ENCODE data around the gene ZNF396.
A peak's percentile ranks its signal among the peaks of the same experiment; 100 is the strongest.

Gene ZNF396

GRCh38 chr18:35376742-35377695 is at the start of gene ZNF396:
Gene ZNF396, minus strand, starts transcription at chr18:35377337. Its CDS starts 3,045 bp downstream, at chr18:35374292.
- DNase-seq (ENCODE audit: low read depth in 3 of 3): peak; percentile 49 to 72 (median 57)

- no peak for DNase-seq (ENCODE audit: low read depth in 3 of 3)
These were observed 49.6 kb upstream of the ZNF396 start for GRCh38 chr18:35426786-35427185.

GRCh38 chr18:35424356-35424755 is 47.2 kb upstream of the ZNF396 start:
- no peak for DNase-seq (ENCODE audit: low read depth in 3 of 3)

- no peak for DNase-seq (ENCODE audit: low read depth in 3 of 3)
These were observed 45.1 kb upstream of the ZNF396 start for GRCh38 chr18:35422237-35422636.

GRCh38 chr18:35418610-35419009 is 41.5 kb upstream of the ZNF396 start:
- DNase-seq (ENCODE audit: low read depth in 3 of 3): no peak

GRCh38 chr18:35417223-35417622 is 40.1 kb upstream of the ZNF396 start:
- DNase-seq (ENCODE audit: low read depth in 3 of 3): no peak

- DNase-seq (ENCODE audit: low read depth in 3 of 3): no peak
These were observed 38.5 kb upstream of the ZNF396 start for GRCh38 chr18:35415511-35416073.

GRCh38 chr18:35413163-35413511 is 36.0 kb upstream of the ZNF396 start:
- DNase-seq (ENCODE audit: low read depth in 3 of 3): no peak

- no peak for DNase-seq (ENCODE audit: low read depth in 3 of 3)
These were observed 34.7 kb upstream of the ZNF396 start for GRCh38 chr18:35411625-35412351.

GRCh38 chr18:35410561-35410960 is 33.4 kb upstream of the ZNF396 start:
- no peak for DNase-seq (ENCODE audit: low read depth in 3 of 3)

- no peak for DNase-seq (ENCODE audit: low read depth in 3 of 3)
These were observed 32.8 kb upstream of the ZNF396 start for GRCh38 chr18:35409911-35410310.

GRCh38 chr18:35408843-35409261 is 31.7 kb upstream of the ZNF396 start:
- no peak for DNase-seq (ENCODE audit: low read depth in 3 of 3)

- peak in 1 of 3 experiments; percentile 36 for DNase-seq (ENCODE audit: low read depth in 3 of 3)
These were observed 30.8 kb upstream of the ZNF396 start for GRCh38 chr18:35407871-35408481.

GRCh38 chr18:35406666-35407065 is 29.5 kb upstream of the ZNF396 start:
- DNase-seq (ENCODE audit: low read depth in 3 of 3): no peak

GRCh38 chr18:35397976-35398375 is 20.8 kb upstream of the ZNF396 start:
- no peak for DNase-seq (ENCODE audit: low read depth in 3 of 3)

- DNase-seq (ENCODE audit: low read depth in 3 of 3): no peak
These were observed 16.6 kb upstream of the ZNF396 start for GRCh38 chr18:35393716-35394115.

- no peak for DNase-seq (ENCODE audit: low read depth in 3 of 3)
These were observed 15.2 kb upstream of the ZNF396 start for GRCh38 chr18:35392375-35392774.

- no peak for DNase-seq (ENCODE audit: low read depth in 3 of 3)
These were observed 14.0 kb upstream of the ZNF396 start for GRCh38 chr18:35390951-35391700.

- DNase-seq (ENCODE audit: low read depth in 3 of 3): no peak
These were observed 12.0 kb upstream of the ZNF396 start for GRCh38 chr18:35389095-35389618.

GRCh38 chr18:35387152-35387571 is 10.0 kb upstream of the ZNF396 start:
- no peak for DNase-seq (ENCODE audit: low read depth in 3 of 3)

- DNase-seq (ENCODE audit: low read depth in 3 of 3): peak; percentile 23 to 48 (median 37)
These were observed 9.5 kb upstream of the ZNF396 start for GRCh38 chr18:35386600-35387100.
